ENCODE measurements around the gene HMGB1. TPM values are rescaled to one million over a fixed set of nuclear protein-coding genes. Genes with fewer than 3 reads are reported as not detected.

HMGB1 gene
- total RNA-seq, 2 donors from 2014 or later = 264 to 274 TPM

DNA sequence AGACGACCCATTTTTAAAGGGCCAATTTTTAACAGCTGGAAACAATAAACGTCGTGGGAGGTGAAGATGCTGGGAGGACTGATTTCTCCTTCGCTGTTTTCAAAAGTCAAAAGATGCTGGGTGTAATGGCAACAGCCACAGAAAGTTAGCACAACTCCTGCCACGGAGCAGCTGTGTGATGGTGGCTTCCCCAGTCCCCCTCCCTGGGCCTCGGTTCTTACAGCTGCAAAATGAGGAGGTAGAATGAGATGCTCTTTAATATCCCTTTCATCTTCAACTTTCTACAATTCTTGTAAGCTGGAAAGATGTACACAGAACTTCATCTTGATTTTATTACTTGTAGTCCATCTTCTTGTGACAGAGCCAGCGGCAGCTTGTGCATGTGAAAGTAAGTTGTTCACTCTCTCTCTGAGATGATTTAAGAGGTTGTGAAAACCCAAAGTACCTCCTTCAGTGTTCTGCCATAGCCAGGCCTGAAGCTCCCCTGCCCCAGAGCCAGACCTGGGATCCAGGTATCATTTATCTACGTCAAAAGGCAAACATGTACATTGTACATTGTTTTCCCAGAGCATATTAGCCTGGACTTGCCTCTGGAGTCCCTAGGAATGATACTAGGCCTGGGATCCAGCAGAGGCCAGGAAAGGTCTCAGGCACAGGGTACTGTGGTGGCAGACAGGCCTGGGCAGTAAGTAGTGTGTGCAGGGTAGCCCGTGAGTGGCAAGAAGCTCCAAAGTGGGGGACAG, 46.8 kb downstream of the HMGB1 start:
- peak; percentile 43 for DNase-seq (ENCODE audit: low spot score)
- WGBS = 40% methylated on average over 9 of the region's 9 CpGs
- no peaks in the 10 kb centered on the region for H3K27me3 ChIP-seq (replicated peaks; ENCODE audit: insufficient read depth)
- H3K9me3 ChIP-seq = no peaks in the 10 kb centered on the region
- TF ChIP-seq POLR2A (IDR thresholded peaks at IDR 0.05) (no peak), CTCF (IDR thresholded peaks at IDR 0.05) (no peak), POLR2AphosphoS5 (IDR thresholded peaks at IDR 0.05) (peak; percentile 54)
- no peak overlapping the region for H3K4me3 ChIP-seq
- intact Hi-C loops (cut with DNase I) = no loop called here
- H3K36me3 ChIP-seq = no peaks in the 10 kb centered on the region
- no peaks in the 10 kb centered on the region for H3K4me1 ChIP-seq (replicated peaks)
- peak overlapping the region; percentile 49 to 58 for H3K27ac ChIP-seq

- H3K27ac ChIP-seq = peak overlapping the region; percentile 49 to 58
- H3K4me1 ChIP-seq (replicated peaks) = no peaks in the 10 kb centered on the region
Observed at GRCh38 chr13:30418075-30418716, 47.5 kb downstream of the HMGB1 start.

GRCh38 chr13:30416471-30416870, 49.3 kb downstream of the HMGB1 start:
- DNase-seq (ENCODE audit: low spot score) = no peak
- WGBS = 94% methylated on average over 1 of the region's 1 CpG
- no peaks in the 10 kb centered on the region for H3K4me1 ChIP-seq (replicated peaks)
- H3K27me3 ChIP-seq (replicated peaks; ENCODE audit: insufficient read depth) = no peaks in the 10 kb centered on the region
- no peak overlapping the region for H3K27ac ChIP-seq
- no peak overlapping the region for H3K4me3 ChIP-seq
- no peaks in the 10 kb centered on the region for H3K36me3 ChIP-seq
- TF ChIP-seq POLR2A (IDR thresholded peaks at IDR 0.05) (no peak), CTCF (IDR thresholded peaks at IDR 0.05) (no peak), POLR2AphosphoS5 (IDR thresholded peaks at IDR 0.05) (no peak)
- H3K9me3 ChIP-seq = no peaks in the 10 kb centered on the region
- intact Hi-C loops (cut with DNase I) = no loop called here

More at GRCh38 chr13:30418075-30418716, 47.5 kb downstream of the HMGB1 start:
- H3K36me3 ChIP-seq = no peaks in the 10 kb centered on the region
- 72% methylated on average over 6 of the region's 6 CpGs for WGBS
- intact Hi-C loops (cut with DNase I) = no loop called here
- no peak overlapping the region for H3K4me3 ChIP-seq
- TF ChIP-seq POLR2A (IDR thresholded peaks at IDR 0.05) = no peak
- no peak for TF ChIP-seq CTCF (IDR thresholded peaks at IDR 0.05)
- TF ChIP-seq POLR2AphosphoS5 (IDR thresholded peaks at IDR 0.05) = no peak
- no peaks in the 10 kb centered on the region for H3K27me3 ChIP-seq (replicated peaks; ENCODE audit: insufficient read depth)
- no peak for DNase-seq (ENCODE audit: low spot score)
- no peaks in the 10 kb centered on the region for H3K9me3 ChIP-seq

DNA sequence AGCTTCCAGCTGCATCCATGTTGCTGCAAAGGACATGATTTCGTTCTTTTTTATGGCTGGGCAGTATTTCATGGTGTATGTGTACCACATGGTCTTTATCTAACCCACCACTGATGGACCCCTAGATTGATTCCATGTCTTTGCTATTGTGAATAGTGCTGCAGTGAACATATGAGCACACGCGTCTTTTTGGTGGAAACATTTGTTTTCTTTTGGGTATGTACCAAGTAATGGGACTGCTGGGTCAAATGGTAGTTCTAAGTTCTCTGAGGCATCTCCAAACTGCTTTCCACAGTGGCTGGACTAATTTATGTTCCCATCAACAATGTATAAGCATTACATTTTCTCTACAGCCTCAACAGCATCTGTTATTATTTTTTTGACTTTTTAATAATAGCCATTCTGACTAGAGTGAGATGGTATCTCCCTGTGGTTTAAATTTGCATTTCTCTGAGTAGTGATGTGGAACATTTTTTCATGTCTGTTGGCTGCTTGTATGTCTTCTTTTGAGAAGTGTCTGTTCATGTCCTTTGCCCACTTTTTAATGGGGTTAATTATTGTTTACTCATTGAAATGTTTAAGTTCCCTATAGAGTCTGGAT, 50.2 kb downstream of the HMGB1 start:
- 89% methylated on average over 3 of the region's 3 CpGs for WGBS
- H3K4me3 ChIP-seq = no peak overlapping the region
- no peak overlapping the region for H3K27ac ChIP-seq
- intact Hi-C loops (cut with DNase I) = no loop called here
- H3K27me3 ChIP-seq (replicated peaks; ENCODE audit: insufficient read depth) = no peaks in the 10 kb centered on the region
- TF ChIP-seq POLR2A (IDR thresholded peaks at IDR 0.05) (no peak), POLR2AphosphoS5 (IDR thresholded peaks at IDR 0.05) (no peak), CTCF (IDR thresholded peaks at IDR 0.05) (no peak)
- no peak for DNase-seq (ENCODE audit: low spot score)
- H3K36me3 ChIP-seq = no peaks in the 10 kb centered on the region
- H3K4me1 ChIP-seq (replicated peaks) = no peaks in the 10 kb centered on the region
- H3K9me3 ChIP-seq = no peaks in the 10 kb centered on the region
